ENCODE measurements around the gene POU6F1.

POU6F1 gene

DNA sequence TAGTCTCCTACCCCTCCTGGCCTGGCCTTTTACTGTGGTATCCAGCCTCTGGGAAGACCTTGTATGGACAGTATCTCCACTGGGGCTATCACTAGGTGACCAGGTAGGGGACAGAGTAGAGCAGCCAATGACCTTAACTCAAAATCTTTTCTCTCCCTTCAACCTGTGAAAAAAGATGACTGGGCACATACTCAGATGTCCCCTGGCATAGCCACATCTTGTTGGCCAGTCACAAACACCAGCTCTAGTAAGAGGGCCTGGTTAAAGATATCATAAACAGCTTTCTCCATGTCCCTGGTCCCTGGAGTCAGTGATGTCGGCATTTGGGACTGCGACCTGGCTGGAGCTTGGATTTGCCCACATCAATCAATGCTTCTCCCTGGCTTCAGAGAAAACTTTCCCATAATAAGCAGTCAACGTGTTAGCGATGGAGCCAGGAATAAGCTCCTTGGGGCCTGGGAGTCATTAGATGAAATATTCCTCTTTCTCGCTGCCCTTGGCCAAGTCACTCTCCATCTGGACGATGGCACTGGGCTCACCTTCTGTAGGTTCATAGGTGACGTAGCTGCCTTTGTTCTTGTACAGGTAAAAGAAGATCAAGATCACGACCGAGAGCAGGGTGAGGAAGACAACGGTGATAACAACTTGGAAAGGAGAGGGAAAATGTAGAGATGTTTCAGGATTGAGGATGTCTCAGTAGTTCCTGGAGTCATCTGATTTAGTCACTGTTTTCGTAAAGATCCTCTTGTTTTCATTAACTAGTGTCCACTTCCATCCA, 27.8 kb upstream of the POU6F1 start:
- no peak for DNase-seq
- Histone ChIP-seq H3K9me3 (replicated peaks; ENCODE audit: insufficient read depth, low read length) (no peaks in the 10 kb centered on the region), H3K4me1 (ENCODE audit: low read length) (no peaks in the 10 kb centered on the region), H3K9ac (ENCODE audit: low read length) (no peak overlapping the region), H4K20me1 (ENCODE audit: insufficient read depth, low read length) (no peaks in the 10 kb centered on the region), H3K9me2 (replicated peaks; ENCODE audit: insufficient read depth, low read length) (no peaks in the 10 kb centered on the region), H3K27me3 (replicated peaks; ENCODE audit: insufficient read depth, low read length) (no peaks in the 10 kb centered on the region), H3K36me3 (replicated peaks; ENCODE audit: insufficient read depth, low read length) (peaks cover 5% of the 10 kb centered on the region; the same call in 1 of the 2 replicates), H3K4me2 (ENCODE audit: low read depth, low read length) (no peak overlapping the region), H3F3A (ENCODE audit: insufficient read depth, low read length) (0 out of 2 replicates have a peak, but pooled peaks cover 4% of the 10 kb centered on the region), H3K4me3 (ENCODE audit: low read length) (no peak overlapping the region), H3K27ac (ENCODE audit: low read length) (no peak overlapping the region), H3K79me2 (ENCODE audit: low read length) (peaks cover 8% of the 10 kb centered on the region), H2AFZ (ENCODE audit: low read length) (no peak overlapping the region)
- no peak for TF ChIP-seq EZH2 (optimal IDR thresholded peaks at IDR 0.05; ENCODE audit: low read depth, low read length)
- TF ChIP-seq EZH2phosphoT487 (IDR thresholded peaks at IDR 0.05; ENCODE audit: low read length) = no peak
- no peak for TF ChIP-seq CTCF (IDR thresholded peaks at IDR 0.05; ENCODE audit: low read length)

DNA sequence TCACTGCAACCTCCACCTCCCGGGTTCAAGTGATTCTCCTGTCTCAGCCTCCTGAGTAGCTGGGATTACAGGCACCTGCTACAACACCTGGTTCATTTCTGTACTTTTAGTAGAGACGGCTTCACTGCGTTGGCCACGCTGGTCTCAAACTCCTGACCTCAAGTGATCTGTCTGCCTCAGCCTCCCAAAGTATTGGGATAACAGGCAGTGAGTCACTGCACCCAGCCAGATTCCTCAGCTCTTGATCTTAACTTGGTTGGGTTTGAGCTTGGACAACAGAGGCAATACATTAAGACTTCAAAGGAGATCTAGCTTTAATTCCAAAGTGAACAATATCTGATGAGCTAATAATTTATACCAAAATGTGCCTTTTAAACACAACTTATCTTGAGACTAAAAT, 26.4 kb upstream of the POU6F1 start:
- Histone ChIP-seq H3K27ac (ENCODE audit: low read length) (no peak overlapping the region), H3K9me3 (replicated peaks; ENCODE audit: insufficient read depth, low read length) (no peaks in the 10 kb centered on the region), H3K4me3 (ENCODE audit: low read length) (no peak overlapping the region), H3K9me2 (replicated peaks; ENCODE audit: insufficient read depth, low read length) (no peaks in the 10 kb centered on the region), H3K4me1 (ENCODE audit: low read length) (peaks cover 7% of the 10 kb centered on the region; the same call in 1 of the 2 replicates), H2AFZ (ENCODE audit: low read length) (no peak overlapping the region), H3K79me2 (ENCODE audit: low read length) (peaks cover 22% of the 10 kb centered on the region), H3K27me3 (replicated peaks; ENCODE audit: insufficient read depth, low read length) (no peaks in the 10 kb centered on the region), H3K4me2 (ENCODE audit: low read depth, low read length) (no peak overlapping the region), H3K36me3 (replicated peaks; ENCODE audit: insufficient read depth, low read length) (peaks cover 5% of the 10 kb centered on the region; the same call in 1 of the 2 replicates), H3K9ac (ENCODE audit: low read length) (no peak overlapping the region), H4K20me1 (ENCODE audit: insufficient read depth, low read length) (peaks cover 5% of the 10 kb centered on the region; the same call in 1 of the 2 replicates), H3F3A (ENCODE audit: insufficient read depth, low read length) (0 out of 2 replicates have a peak, but pooled peaks cover 4% of the 10 kb centered on the region)
- DNase-seq = no peak
- TF ChIP-seq EZH2phosphoT487 (IDR thresholded peaks at IDR 0.05; ENCODE audit: low read length) = no peak
- TF ChIP-seq EZH2 (optimal IDR thresholded peaks at IDR 0.05; ENCODE audit: low read depth, low read length) = no peak
- TF ChIP-seq CTCF (IDR thresholded peaks at IDR 0.05; ENCODE audit: low read length) = no peak

DNA sequence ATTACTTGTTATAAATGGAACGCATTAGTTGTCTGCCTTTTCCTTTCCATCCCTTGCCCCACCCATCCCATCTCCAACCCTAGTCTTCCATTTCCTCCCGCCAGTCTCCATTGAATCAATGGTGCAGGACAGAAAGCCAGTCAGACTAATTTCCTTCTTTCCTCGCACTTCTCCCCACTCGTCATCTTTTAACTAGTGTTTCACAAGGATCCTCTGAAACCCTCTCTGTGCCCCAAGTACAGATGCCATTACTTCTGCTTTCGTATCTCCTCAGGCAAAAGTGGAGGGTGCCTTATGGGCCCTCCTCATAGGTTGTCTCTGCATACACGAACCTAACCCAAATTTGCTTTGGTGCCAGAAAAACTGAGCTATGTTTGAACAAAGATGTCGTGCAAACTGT, 25.0 kb upstream of the POU6F1 start:
- Histone ChIP-seq H3K27ac (ENCODE audit: low read length) (no peak overlapping the region), H4K20me1 (ENCODE audit: insufficient read depth, low read length) (peaks cover 5% of the 10 kb centered on the region; the same call in 1 of the 2 replicates), H3K4me2 (ENCODE audit: low read depth, low read length) (no peak overlapping the region)

More for the DNA sequence above, 25.0 kb upstream of the POU6F1 start:
- Histone ChIP-seq H2AFZ (ENCODE audit: low read length) (no peak overlapping the region), H3K9me3 (replicated peaks; ENCODE audit: insufficient read depth, low read length) (no peaks in the 10 kb centered on the region), H3K36me3 (replicated peaks; ENCODE audit: insufficient read depth, low read length) (peaks cover 5% of the 10 kb centered on the region; the same call in 1 of the 2 replicates), H3K4me1 (ENCODE audit: low read length) (peaks cover 9% of the 10 kb centered on the region; the same call in 1 of the 2 replicates), H3K4me3 (ENCODE audit: low read length) (no peak overlapping the region), H3K9ac (ENCODE audit: low read length) (no peak overlapping the region), H3F3A (ENCODE audit: insufficient read depth, low read length) (peaks cover 13% of the 10 kb centered on the region), H3K9me2 (replicated peaks; ENCODE audit: insufficient read depth, low read length) (no peaks in the 10 kb centered on the region), H3K79me2 (ENCODE audit: low read length) (peaks cover 28% of the 10 kb centered on the region), H3K27me3 (replicated peaks; ENCODE audit: insufficient read depth, low read length) (no peaks in the 10 kb centered on the region)
- DNase-seq = no peak
- TF ChIP-seq CTCF (IDR thresholded peaks at IDR 0.05; ENCODE audit: low read length) = no peak
- TF ChIP-seq EZH2 (optimal IDR thresholded peaks at IDR 0.05; ENCODE audit: low read depth, low read length) = no peak
- no peak for TF ChIP-seq EZH2phosphoT487 (IDR thresholded peaks at IDR 0.05; ENCODE audit: low read length)

All from MM.1S (cell line).